GM23338 (cell line): ENCODE measurements around the gene PTGIS. TPM values are rescaled to one million over a fixed set of nuclear protein-coding genes. Genes with fewer than 3 reads are reported as not detected.

Experiments
- ATAC-seq: fragments of 200-7000 bp; cut with Tn5 transposase; 3 replicates; pipeline ENCODE4 v1.9.1; 2020
- DNase-seq: peaks from one replicate; pipeline ENCODE4 v3.0.0-alpha.2; 2015; ENCODE audit warnings: low spot score
- H2AFZ ChIP-seq: fragments of 200-600 bp; sonication (generic); 2 replicates; pipeline ENCODE4 v1.8.0; 2016; ENCODE audit warnings: antibody characterized with exemption, mild to moderate bottlenecking, moderate library complexity
- H3F3A ChIP-seq: fragments of 200-600 bp; sonication (generic); replicated peaks from 2 replicates; pipeline ENCODE4 v1.8.0; 2017; ENCODE audit warnings: antibody characterized with exemption, mixed run types, low read depth
- H3K27ac ChIP-seq: fragments of 200-600 bp; sonication (generic); 2 replicates; pipeline ENCODE4 v1.6.1; 2016; ENCODE audit warnings: low read depth
- H3K27me3 ChIP-seq: fragments of 200-600 bp; sonication (generic); 2 replicates; pipeline ENCODE4 v1.8.0; 2016; ENCODE audit warnings: mild to moderate bottlenecking, mixed run types, moderate library complexity; ENCODE audit not compliant: insufficient read depth
- H3K36me3 ChIP-seq: fragments of 200-600 bp; sonication (generic); 2 replicates; pipeline ENCODE4 v1.8.0; 2016; ENCODE audit warnings: mild to moderate bottlenecking; ENCODE audit not compliant: insufficient read depth
- H3K4me1 ChIP-seq: fragments of 200-600 bp; sonication (generic); 2 replicates; pipeline ENCODE4 v1.8.0; 2016; ENCODE audit warnings: mild to moderate bottlenecking, moderate library complexity; ENCODE audit not compliant: insufficient read depth
- H3K4me2 ChIP-seq: fragments of 200-600 bp; sonication (generic); 2 replicates; pipeline ENCODE4 v1.7.1; 2017; ENCODE audit warnings: mixed run types
- H3K4me3 ChIP-seq: fragments of 200-600 bp; sonication (generic); 2 replicates; pipeline ENCODE4 v1.6.1; 2016; ENCODE audit warnings: mixed run types
- H3K79me2 ChIP-seq: fragments of 200-600 bp; sonication (generic); replicated peaks from 2 replicates; pipeline ENCODE4 v1.8.0; 2017; ENCODE audit warnings: mild to moderate bottlenecking; ENCODE audit not compliant: insufficient read depth
- H3K9me2 ChIP-seq: fragments of 200-600 bp; sonication (generic); 2 replicates; pipeline ENCODE4 v1.8.0; 2017; ENCODE audit not compliant: insufficient read depth
- H4K20me1 ChIP-seq: fragments of 200-600 bp; sonication (generic); replicated peaks from 2 replicates; pipeline ENCODE4 v1.8.0; 2017; ENCODE audit warnings: mild to moderate bottlenecking; ENCODE audit not compliant: insufficient read depth
- H3K27ac Mint-ChIP-seq: 2 replicates; pipeline ENCODE4 v1.8.0; 2020; ENCODE audit warnings: inconsistent platforms, mild to moderate bottlenecking, moderate library complexity, mixed read lengths
- H3K27me3 Mint-ChIP-seq: 3 replicates; pipeline ENCODE4 v1.8.0; 2022; ENCODE audit warnings: low read depth, mild to moderate bottlenecking, moderate library complexity, mixed read lengths, inconsistent platforms; ENCODE audit not compliant: insufficient read depth, poor library complexity
- H3K36me3 Mint-ChIP-seq: 3 replicates; pipeline ENCODE4 v1.8.0; 2021; ENCODE audit warnings: low read depth, mild to moderate bottlenecking, inconsistent platforms, moderate library complexity, mixed read lengths
- H3K4me1 Mint-ChIP-seq: 3 replicates; pipeline ENCODE4 v1.8.0; 2020; ENCODE audit warnings: mild to moderate bottlenecking, inconsistent platforms, mixed read lengths
- H3K4me3 Mint-ChIP-seq: 3 replicates; pipeline ENCODE4 v1.8.0; 2021; ENCODE audit warnings: moderate library complexity, mild to moderate bottlenecking, inconsistent platforms, mixed read lengths
- H3K9me3 Mint-ChIP-seq: 3 replicates; pipeline ENCODE4 v1.8.0; 2020; ENCODE audit warnings: moderate library complexity, mild to moderate bottlenecking, inconsistent platforms, mixed read lengths
- CREB1 ChIP-seq: fragments of 250-450 bp; sonication (Bioruptor Pico); IDR thresholded peaks from 2 replicates; pipeline ENCODE4 v1.5.0; 2020; ENCODE audit warnings: low read depth, mild to moderate bottlenecking, moderate library complexity
- CTCF ChIP-seq, 2 experiments: fragments of 200-600 bp in 1 of 2; sonication (generic) in 1 of 2; conservative IDR thresholded peaks; 2 replicates each; pipeline versions ENCODE4 v1.5.1 to v1.6.1; 2016 to 2017; ENCODE audit warnings: antibody characterized with exemption in 2 of 2, low read depth in 2 of 2, mild to moderate bottlenecking in 2 of 2, moderate library complexity in 1 of 2
- ETS1 ChIP-seq: IDR thresholded peaks from 2 replicates; pipeline ENCODE4 v1.6.1; 2016; ENCODE audit warnings: antibody characterized with exemption
- EZH2phosphoT487 ChIP-seq: fragments of 200-600 bp; sonication (generic); IDR thresholded peaks from one replicate; pipeline ENCODE4 v1.8.1; 2018; ENCODE audit warnings: antibody characterized with exemption; ENCODE audit not compliant: unreplicated experiment
- JUNB ChIP-seq: IDR thresholded peaks from one replicate; pipeline ENCODE4 v1.6.1; 2016; ENCODE audit warnings: antibody characterized with exemption; ENCODE audit not compliant: unreplicated experiment
- POLR2AphosphoS5 ChIP-seq: IDR thresholded peaks from 2 replicates; pipeline ENCODE4 v1.6.1; 2016; ENCODE audit warnings: antibody characterized with exemption, low read depth
- REST ChIP-seq: IDR thresholded peaks from one replicate; pipeline ENCODE4 v1.6.1; 2018; ENCODE audit warnings: antibody characterized with exemption; ENCODE audit not compliant: unreplicated experiment
- ZNF114 ChIP-seq: fragments of 250-450 bp; sonication (Bioruptor Pico); IDR thresholded peaks from 2 replicates; pipeline ENCODE4 v1.5.0; 2020; ENCODE audit warnings: mild to moderate bottlenecking, moderate library complexity
- ZNF331 ChIP-seq: fragments of 250-450 bp; sonication (Bioruptor Pico); IDR thresholded peaks from 2 replicates; pipeline ENCODE4 v1.5.0; 2020; ENCODE audit warnings: low read depth, mild to moderate bottlenecking, moderate library complexity
- ZNF462 ChIP-seq: fragments of 250-450 bp; sonication (Bioruptor Pico); IDR thresholded peaks from 2 replicates; pipeline ENCODE4 v1.5.0; 2020; ENCODE audit warnings: mild to moderate bottlenecking, moderate library complexity
- polyA plus RNA-seq: library from polyadenylated mRNA; unstranded; fragments of >200 nt; fragmentation: Nextera tagmentation; extraction: Ambion mirVana; gene quantifications from 2 replicates; pipeline ENCODE4 v1.2.1, GENCODE V29; 2016
- total RNA-seq: library from RNA; depleted of rRNA; stranded (reverse); fragments of >200 nt; shearing (Covaris generic); gene quantifications from 2 replicates; pipeline ENCODE4 v1.2.3, GENCODE V29; 2014

The PTGIS gene
- total and polyA plus RNA-seq, 2 experiments from 2014 or later: 6.6 to 28.7 TPM

GRCh38 chr20:49539481-49540231 is 28.3 kb downstream of the PTGIS start (continued):
- no peak for TF ChIP-seq ZNF462 (CRISPR knock-in tag)
- TF ChIP-seq EZH2phosphoT487: no peak
- TF ChIP-seq ZNF331 (CRISPR knock-in tag): no peak
- no peak for TF ChIP-seq ETS1

GRCh38 chr20:49538950-49539349 is 29.0 kb downstream of the PTGIS start:
- DNase-seq (no peak), ATAC-seq (no peak)
- Histone ChIP-seq H3K4me3 (no peak overlapping the region), H3K27ac (no peak overlapping the region), H3F3A (no peaks in the 10 kb centered on the region), H3K4me2 (no peak overlapping the region), H3K79me2 (no peaks in the 10 kb centered on the region), H3K4me1 (no peaks in the 10 kb centered on the region), H3K36me3 (0 out of 2 replicates have a peak, but pooled peaks cover 5% of the 10 kb centered on the region), H3K27me3 (no peaks in the 10 kb centered on the region), H4K20me1 (no peaks in the 10 kb centered on the region), H3K9me2 (no peaks in the 10 kb centered on the region), H2AFZ (no peak overlapping the region)
- Mint-ChIP-seq H3K4me1 (no peaks in the 10 kb centered on the region; the same call in 2 of the 3 replicates), H3K27me3 (peaks cover 7% of the 10 kb centered on the region), H3K9me3 (no peaks in the 10 kb centered on the region), H3K27ac (no peak overlapping the region), H3K36me3 (peaks cover 50% of the 10 kb centered on the region), H3K4me3 (no peak overlapping the region)
- TF ChIP-seq REST (no peak), CREB1 (CRISPR knock-in tag) (no peak), ZNF114 (CRISPR knock-in tag) (no peak), JUNB (no peak), CTCF (conservative IDR thresholded peaks at IDR 0.05; ENCODE audit: low read depth in 2 of 2) (no peak), ETS1 (no peak), ZNF331 (CRISPR knock-in tag) (no peak), POLR2AphosphoS5 (no peak)
